Right lobe of liver (tissue), 6 donors: ENCODE measurements around the gene RABEP2. TPM values are rescaled to one million over a fixed set of nuclear protein-coding genes. Genes with fewer than 3 reads are reported as not detected.

Experiments used
- ATAC-seq, 4 donors: fragments of 200-7000 bp; cut with Tn5 transposase; one replicate each; pipeline ENCODE4 v1.9.1; 2020; ENCODE audit warnings: mild to moderate bottlenecking in 4 of 4, moderate library complexity in 4 of 4
- DNase-seq, 3 donors: peaks; one replicate each; pipeline ENCODE4 v3.0.0-alpha.2; 2020
- H3K27ac ChIP-seq, 3 donors: fragments of 200-600 bp; one replicate each; pipeline ENCODE4 v1.8.0; 2022
- H3K27me3 ChIP-seq, 2 donors: fragments of 200-600 bp; one replicate each; pipeline ENCODE4 v1.8.0; 2022
- H3K36me3 ChIP-seq, 4 donors: fragments of 200-600 bp; sonication (generic) in 1 of 4; one replicate each; pipeline versions ENCODE4 v1.5.1 to v1.8.0; 2017 to 2022; ENCODE audit warnings: control low read depth in 1 of 4
- H3K4me1 ChIP-seq, 4 donors: fragments of 200-600 bp; sonication (generic) in 1 of 4; one replicate each; pipeline versions ENCODE4 v1.5.1 to v1.8.0; 2017 to 2022; ENCODE audit warnings: control low read depth in 1 of 4
- H3K4me3 ChIP-seq, 3 donors: fragments of 200-600 bp; one replicate each; pipeline ENCODE4 v1.8.0; 2022
- H3K9me3 ChIP-seq, 4 donors: fragments of 200-600 bp; sonication (generic) in 1 of 4; one replicate each; pipeline versions ENCODE4 v1.5.1 to v1.8.0; 2017 to 2022; ENCODE audit warnings: control low read depth in 1 of 4
- POLR2A ChIP-seq: fragments of 450-650 bp; IDR thresholded peaks from one replicate; pipeline ENCODE4 v1.6.1; 2017; ENCODE audit warnings: antibody characterized with exemption, mild to moderate bottlenecking
- WGBS: methylation state at CpG from one replicate; pipeline ENCODE4 v1.1.6; 2018; ENCODE audit warnings: low coverage, low lambda C conversion rate; ENCODE audit not compliant: insufficient coverage; ENCODE audit errors: missing lambda C conversion rate; 5-methylcytosine and 5-hydroxymethylcytosine counted together
- intact Hi-C, 2 donors: fragments of 100-400 bp; cut with DNase I; formaldehyde crosslinking; loops; one replicate each; pipeline versions ENCODE4 v1.11.2 to v1.14.1; 2022
- total RNA-seq, 6 experiments: library from RNA; depleted of rRNA in 2 of 6; stranded (reverse); fragments of >200 nt in 2 of 6; fragmentation: NEBNext Ultra II Directional in 3 of 6; extraction: Animal tissue kit (Norgen Biotek cat#: 25700) in 3 of 6; gene quantifications; one replicate each; pipeline versions ENCODE4 v1.1.0 to v1.2.4, GENCODE V29; 2016 to 2023
- TF ChIP-seq, protein P1 (sequence below), 4 donors: fragments of 200-600 bp in 3 of 4; fragments of 450-650 bp in 1 of 4; IDR thresholded peaks; one replicate each; pipeline versions ENCODE4 v1.5.1 to v1.8.0; 2016 to 2022; ENCODE audit warnings: antibody characterized with exemption in 4 of 4, mild to moderate bottlenecking in 2 of 4
- donor health status: DM: no; HTN: yes; CAD: no.
- donor health status: DM: no; HTN: no; CAD: no.
- donor health status: DM: no; HTN: no; CAD: no.
- donor health status: DM: no; HTN: yes; CAD: no.
- donor health status: DM: no; HTN: yes; CAD: no.

Gene RABEP2
- total RNA-seq, 6 experiments from 2014 or later, result 5.0 to 21.0 (median 9.1) TPM

GRCh38 chr16:28904363-28904762 is 20.7 kb downstream of the RABEP2 start:
- intact Hi-C loops, result no loop called here
- Histone ChIP-seq H3K9me3 (no peaks in the 10 kb centered on the region), H3K27me3 (no peaks in the 10 kb centered on the region), H3K4me3 (no peak overlapping the region), H3K27ac (no peak overlapping the region), H3K36me3 (peaks cover 0 to 4% (median 0%) of the 10 kb centered on the region in 4 donors), H3K4me1 (no peaks in the 10 kb centered on the region)
- 85% methylated on average over 6 of the region's 14 CpGs for WGBS
- DNase-seq (no peak), ATAC-seq (peak in 1 of 4 donors; percentile 6)
- TF ChIP-seq, protein P1, sequence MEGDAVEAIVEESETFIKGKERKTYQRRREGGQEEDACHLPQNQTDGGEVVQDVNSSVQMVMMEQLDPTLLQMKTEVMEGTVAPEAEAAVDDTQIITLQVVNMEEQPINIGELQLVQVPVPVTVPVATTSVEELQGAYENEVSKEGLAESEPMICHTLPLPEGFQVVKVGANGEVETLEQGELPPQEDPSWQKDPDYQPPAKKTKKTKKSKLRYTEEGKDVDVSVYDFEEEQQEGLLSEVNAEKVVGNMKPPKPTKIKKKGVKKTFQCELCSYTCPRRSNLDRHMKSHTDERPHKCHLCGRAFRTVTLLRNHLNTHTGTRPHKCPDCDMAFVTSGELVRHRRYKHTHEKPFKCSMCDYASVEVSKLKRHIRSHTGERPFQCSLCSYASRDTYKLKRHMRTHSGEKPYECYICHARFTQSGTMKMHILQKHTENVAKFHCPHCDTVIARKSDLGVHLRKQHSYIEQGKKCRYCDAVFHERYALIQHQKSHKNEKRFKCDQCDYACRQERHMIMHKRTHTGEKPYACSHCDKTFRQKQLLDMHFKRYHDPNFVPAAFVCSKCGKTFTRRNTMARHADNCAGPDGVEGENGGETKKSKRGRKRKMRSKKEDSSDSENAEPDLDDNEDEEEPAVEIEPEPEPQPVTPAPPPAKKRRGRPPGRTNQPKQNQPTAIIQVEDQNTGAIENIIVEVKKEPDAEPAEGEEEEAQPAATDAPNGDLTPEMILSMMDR (IDR thresholded peaks at IDR 0.05), result no peak

DNA sequence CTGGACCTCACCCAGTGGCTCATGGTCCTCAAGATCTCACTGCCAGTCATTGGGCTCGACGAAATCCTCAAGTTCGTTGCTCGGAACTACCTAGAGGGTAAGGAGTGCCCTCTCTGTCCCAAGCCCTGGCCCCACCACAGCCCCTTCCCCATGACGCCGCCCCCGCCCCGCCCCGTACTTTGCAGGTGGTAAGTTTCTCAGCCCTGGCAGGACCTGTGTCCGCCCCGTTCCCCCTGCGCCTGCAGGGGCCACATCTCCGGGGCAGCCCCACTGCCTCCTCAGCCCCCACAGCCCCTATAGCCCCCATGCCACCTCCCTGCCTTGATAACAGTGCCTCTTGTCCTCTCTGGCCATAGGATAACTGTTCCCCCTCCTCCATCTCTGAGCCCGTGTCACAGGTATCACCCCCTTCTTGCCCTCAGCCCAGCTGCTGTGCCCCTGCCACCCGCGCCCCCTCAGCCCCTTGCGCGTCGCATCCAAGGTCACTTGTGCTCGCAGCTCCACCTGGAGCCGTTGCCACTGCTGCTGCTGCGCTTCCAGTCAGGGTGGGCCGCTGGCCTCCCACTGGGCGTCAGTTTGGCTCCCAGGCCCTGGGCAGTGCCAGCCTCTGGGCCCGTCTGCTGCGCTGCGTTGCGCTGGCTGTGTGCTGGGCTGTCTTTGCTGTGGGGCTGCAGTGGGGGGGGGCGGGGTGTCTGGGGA is 21.5 kb downstream of the RABEP2 start:
- intact Hi-C loops, result no loop called here
- Histone ChIP-seq H3K4me3 (no peak overlapping the region), H3K4me1 (no peaks in the 10 kb centered on the region), H3K36me3 (peaks cover 0 to 2% (median 0%) of the 10 kb centered on the region in 4 donors), H3K27ac (no peak overlapping the region), H3K27me3 (no peaks in the 10 kb centered on the region), H3K9me3 (no peaks in the 10 kb centered on the region)
- ATAC-seq, result no peak
- no peak for DNase-seq
- TF ChIP-seq POLR2A, result no peak
- TF ChIP-seq, protein P1 (IDR thresholded peaks at IDR 0.05), result no peak
- WGBS, result 80% methylated on average over 1 of the region's 29 CpGs

- 33% methylated on average over 8 of the region's 11 CpGs for WGBS
- Histone ChIP-seq H3K9me3 (no peaks in the 10 kb centered on the region), H3K4me3 (no peak overlapping the region), H3K36me3 (no peaks in the 10 kb centered on the region), H3K27me3 (no peaks in the 10 kb centered on the region), H3K27ac (no peak overlapping the region), H3K4me1 (no peaks in the 10 kb centered on the region)
- DNase-seq (no peak), ATAC-seq (peak in 2 of 4 donors; percentile 8 to 17)
- TF ChIP-seq, protein P1 (IDR thresholded peaks at IDR 0.05), result no peak
- no peak for TF ChIP-seq POLR2A
- intact Hi-C loops, result no loop called here
These were observed 22.1 kb downstream of the RABEP2 start for GRCh38 chr16:28902909-28903308.

DNA sequence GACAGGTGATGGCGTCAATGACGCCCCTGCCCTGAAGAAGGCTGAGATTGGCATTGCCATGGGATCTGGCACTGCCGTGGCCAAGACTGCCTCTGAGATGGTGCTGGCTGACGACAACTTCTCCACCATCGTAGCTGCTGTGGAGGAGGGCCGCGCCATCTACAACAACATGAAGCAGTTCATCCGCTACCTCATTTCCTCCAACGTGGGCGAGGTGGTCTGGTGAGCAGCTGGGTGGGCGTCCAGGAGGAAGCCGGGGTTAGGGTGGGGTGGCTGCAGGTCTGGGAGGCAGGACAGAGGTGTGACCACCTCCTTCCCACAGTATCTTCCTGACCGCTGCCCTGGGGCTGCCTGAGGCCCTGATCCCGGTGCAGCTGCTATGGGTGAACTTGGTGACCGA is 23.2 kb downstream of the RABEP2 start:
- H3K4me1 ChIP-seq, result no peaks in the 10 kb centered on the region
- no peak overlapping the region for H3K4me3 ChIP-seq
- no peak for TF ChIP-seq POLR2A
- TF ChIP-seq, protein P1 (IDR thresholded peaks at IDR 0.05), result no peak
- no peaks in the 10 kb centered on the region for H3K36me3 ChIP-seq
- no peaks in the 10 kb centered on the region for H3K27me3 ChIP-seq
- no peak overlapping the region for H3K27ac ChIP-seq
- WGBS, result no CpG with 5 or more reads among the region's 15 CpGs
- DNase-seq (no peak), ATAC-seq (peak in 2 of 4 donors; percentile 4 to 14)
- intact Hi-C loops, result no loop called here
- H3K9me3 ChIP-seq, result no peaks in the 10 kb centered on the region
